IMR-90 (cell line): ENCODE data around the gene AQP7. TPM values are rescaled to one million over a fixed set of nuclear protein-coding genes. Genes with fewer than 3 reads are reported as not detected.

Experiments used
- ATAC-seq: fragments of 200-7000 bp; cut with Tn5 transposase; 2 replicates; pipeline ENCODE4 v1.9.1; 2020; ENCODE audit warnings: low read depth, mild to moderate bottlenecking, moderate library complexity
- BruUV-seq: library from RNA; stranded (reverse); fragments of 400-500 nt; replicated peaks from 2 replicates; lab custom pipeline; 2021; lab: Mats Ljungman, UMichigan
- CTCF ChIA-PET: fragments of 300-600 bp; formaldehyde crosslinking; extraction: SDS; loops from one replicate; lab custom pipeline; 2021; ENCODE audit warnings: antibody characterized with exemption; lab: Yijun Ruan, JAX
- POLR2A ChIA-PET: fragments of 300-600 bp; sonication (Branson Sonifier 250); formaldehyde crosslinking; loops from one replicate; lab custom pipeline; 2022; ENCODE audit warnings: antibody characterized with exemption; ENCODE audit not compliant: unreplicated experiment; lab: Charles Lee
- DNase-seq: peaks from one replicate; pipeline ENCODE4 v3.0.0; 2013
- H2AFZ ChIP-seq: replicated peaks from 2 replicates; pipeline ENCODE3; 2013; ENCODE audit warnings: low read length, mild to moderate bottlenecking; ENCODE audit not compliant: poor library complexity
- H2AK5ac ChIP-seq: 2 replicates; pipeline ENCODE4 v1.6.1; 2013; ENCODE audit warnings: low read depth, low read length, inconsistent platforms
- H2AK9ac ChIP-seq: replicated peaks from 2 replicates; pipeline ENCODE3; 2013; ENCODE audit warnings: mild to moderate bottlenecking, low read depth, low read length, moderate library complexity; ENCODE audit not compliant: poor library complexity
- H2BK120ac ChIP-seq: 2 replicates; pipeline ENCODE4 v1.6.1; 2013; ENCODE audit warnings: low read depth, low read length, inconsistent platforms
- H2BK15ac ChIP-seq: 3 replicates; pipeline ENCODE4 v1.6.1; 2013; ENCODE audit warnings: low read depth, low read length, inconsistent platforms
- H2BK20ac ChIP-seq: 2 replicates; pipeline ENCODE4 v1.6.1; 2013; ENCODE audit warnings: low read depth, mild to moderate bottlenecking, inconsistent platforms, low read length, moderate library complexity
- H2BK5ac ChIP-seq: 2 replicates; pipeline ENCODE4 v1.6.1; 2013; ENCODE audit warnings: mild to moderate bottlenecking, low read depth, low read length, inconsistent platforms; ENCODE audit not compliant: poor library complexity, severe bottlenecking
- H3K14ac ChIP-seq: replicated peaks from 2 replicates; pipeline ENCODE4 v1.6.1; 2013; ENCODE audit warnings: low read depth, low read length, inconsistent platforms
- H3K18ac ChIP-seq: 2 replicates; pipeline ENCODE4 v1.6.1; 2013; ENCODE audit warnings: low read depth, low read length, control low read depth
- H3K23ac ChIP-seq: 2 replicates; pipeline ENCODE4 v1.6.1; 2013; ENCODE audit warnings: low read depth, low read length, inconsistent platforms
- H3K27ac ChIP-seq: 2 replicates; pipeline ENCODE4 v1.5.1; 2013; ENCODE audit warnings: mild to moderate bottlenecking, control low read depth, low read length; ENCODE audit not compliant: insufficient read depth
- H3K27me3 ChIP-seq: 2 replicates; pipeline ENCODE4 v1.6.1; 2013; ENCODE audit warnings: low read length; ENCODE audit not compliant: control insufficient read depth, insufficient read depth
- H3K36me3 ChIP-seq: 2 replicates; pipeline ENCODE4 v1.6.1; 2013; ENCODE audit warnings: low read length, mixed read lengths; ENCODE audit not compliant: control insufficient read depth, insufficient read depth
- H3K4ac ChIP-seq: 2 replicates; pipeline ENCODE4 v1.6.1; 2013; ENCODE audit warnings: low read depth, low read length, inconsistent platforms
- H3K4me1 ChIP-seq: 2 replicates; pipeline ENCODE4 v1.6.1; 2013; ENCODE audit warnings: low read length, mixed read lengths; ENCODE audit not compliant: control insufficient read depth, insufficient read depth
- H3K4me2 ChIP-seq: 2 replicates; pipeline ENCODE4 v1.6.1; 2013; ENCODE audit warnings: low read depth, mild to moderate bottlenecking, control low read depth, low read length, moderate library complexity
- H3K4me3 ChIP-seq: 2 replicates; pipeline ENCODE4 v1.5.1; 2013; ENCODE audit warnings: low read depth, mild to moderate bottlenecking, control low read depth, low read length, moderate library complexity; ENCODE audit not compliant: insufficient read depth
- H3K56ac ChIP-seq: 2 replicates; pipeline ENCODE4 v1.6.1; 2013; ENCODE audit warnings: low read length, inconsistent platforms; ENCODE audit not compliant: insufficient read depth; ENCODE audit errors: extremely low read depth
- H3K79me1 ChIP-seq, 2 experiments: 2 replicates each; pipeline ENCODE4 v1.6.1; 2013; ENCODE audit warnings: low read length in 2 of 2, inconsistent platforms in 1 of 2, low read depth in 1 of 2
- H3K9ac ChIP-seq: 2 replicates; pipeline ENCODE4 v1.6.1; 2013; ENCODE audit warnings: low read depth, low read length, control low read depth
- H3K9me1 ChIP-seq: 2 replicates; pipeline ENCODE4 v1.6.1; 2013; ENCODE audit warnings: low read length, inconsistent platforms; ENCODE audit not compliant: insufficient read depth
- H3K9me3 ChIP-seq: 2 replicates; pipeline ENCODE4 v1.6.1; 2013; ENCODE audit warnings: low read length; ENCODE audit not compliant: control insufficient read depth, insufficient read depth
- H4K20me1 ChIP-seq: 2 replicates; pipeline ENCODE4 v1.6.1; 2013; ENCODE audit warnings: low read length, inconsistent platforms; ENCODE audit not compliant: insufficient read depth
- H4K5ac ChIP-seq: 2 replicates; pipeline ENCODE4 v1.6.1; 2013; ENCODE audit warnings: mild to moderate bottlenecking, low read depth, low read length, control low read depth
- H4K8ac ChIP-seq, 2 experiments: 2 replicates each; pipeline ENCODE4 v1.6.1; 2013; ENCODE audit warnings: low read depth in 2 of 2, low read length in 2 of 2, control low read depth in 1 of 2, inconsistent platforms in 1 of 2
- H4K91ac ChIP-seq: 2 replicates; pipeline ENCODE4 v1.6.1; 2013; ENCODE audit warnings: low read depth, low read length, inconsistent platforms; ENCODE audit not compliant: insufficient read depth
- MAZ ChIP-seq: IDR thresholded peaks from 2 replicates; pipeline ENCODE4 v1.6.1; 2012; ENCODE audit warnings: low read depth, mild to moderate bottlenecking, low read length, improper control_type of control experiment, moderate library complexity, borderline replicate concordance
- RCOR1 ChIP-seq: IDR thresholded peaks from 2 replicates; pipeline ENCODE4 v1.6.1; 2012; ENCODE audit warnings: mild to moderate bottlenecking, low read length, improper control_type of control experiment; ENCODE audit not compliant: insufficient replicate concordance
- USF2 ChIP-seq: fragments of 150-350 bp; IDR thresholded peaks from 2 replicates; pipeline ENCODE4 v1.6.1; 2017; ENCODE audit warnings: mild to moderate bottlenecking, antibody characterized with exemption, low read length, low read depth
- WGBS, 2 experiments: methylation state at CpG; one replicate each; pipeline versions ENCODE4 v1.1.5 to v1.1.7; 2013; ENCODE audit warnings: missing lambda C conversion rate in 2 of 2; ENCODE audit not compliant: insufficient read length in 1 of 2; ENCODE audit errors: extremely low coverage in 2 of 2; 5-methylcytosine and 5-hydroxymethylcytosine counted together
- dilution Hi-C: fragments of 300-500 bp; cut with HindIII; formaldehyde crosslinking; loops from one replicate; pipeline ENCODE4 v1.14.3; 2018; ENCODE audit warnings: low sequenced_read_pairs; ENCODE audit not compliant: unreplicated experiment
- in situ Hi-C: fragments of 300-500 bp; cut with MboI; formaldehyde crosslinking; loops from 3 replicates; pipeline ENCODE4 v1.14.3; 2019; ENCODE audit warnings: low sequenced_read_pairs, inconsistent platforms, mixed read lengths
- intact Hi-C: fragments of 100-400 bp; cut with micrococcal nuclease; formaldehyde crosslinking; loops from 2 replicates; pipeline ENCODE4 v1.10.0; 2022
- polyA plus RNA-seq, 3 experiments: library from polyadenylated mRNA; depleted of rRNA; stranded (reverse); fragments of >200 nt; gene quantifications; 2 replicates each; pipeline ENCODE4 v1.2.3, GENCODE V29; 2012; ENCODE audit warnings: low replicate concordance in 1 of 3
- total RNA-seq: library from RNA; depleted of rRNA; stranded (reverse); fragments of >200 nt; gene quantifications from 2 replicates; pipeline ENCODE4 v1.2.3, GENCODE V29; 2012

The AQP7 gene
- total and polyA plus RNA-seq, 2 of the 4 experiments (the other 2 are of a cell fraction): 0.07 TPM; not detected in 1

GRCh38 chr9:33377089-33377715 lies 25.2 kb downstream of the AQP7 start:
- H4K91ac ChIP-seq: no peak overlapping the region
- intact Hi-C loops: no loop called here
- no peak overlapping the region for H3K18ac ChIP-seq
- 0 out of 2 replicates have a peak overlapping the region, but pooled peaks have one; percentile 15 for H2AK5ac ChIP-seq
- ChIA-PET CTCF (no interaction called here), POLR2A (no interaction called here)
- in situ Hi-C loops: no loop called here
- no peaks in the 10 kb centered on the region for H3K27me3 ChIP-seq
- no peak overlapping the region for H2AK9ac ChIP-seq
- H3K14ac ChIP-seq: no peak overlapping the region
- no TSS peak for BruUV-seq
- TF ChIP-seq MAZ (no peak), USF2 (no peak), RCOR1 (no peak)
- no peak overlapping the region for H3K23ac ChIP-seq
- ATAC-seq: no peak
- no peak overlapping the region for H2AFZ ChIP-seq
- dilution Hi-C loops: no loop called here
- no peaks in the 10 kb centered on the region for H3K79me1 ChIP-seq
- no peak overlapping the region for H2BK120ac ChIP-seq
- H3K9me3 ChIP-seq: no peaks in the 10 kb centered on the region
- H3K4me2 ChIP-seq: no peak overlapping the region
- no peak overlapping the region for H3K4ac ChIP-seq
- H3K36me3 ChIP-seq: peaks cover 2% of the 10 kb centered on the region; the same call in 1 of the 2 replicates
- H4K5ac ChIP-seq: no peak overlapping the region; the same call in 1 of the 2 replicates
- no peak overlapping the region for H3K56ac ChIP-seq
- H3K27ac ChIP-seq: no peak overlapping the region
- H3K9ac ChIP-seq: no peak overlapping the region
- WGBS, 2 experiments: 92% methylated on average over 5 of the region's 12 CpGs; no CpG with 5 or more reads in 1 of the 2 experiments
- H2BK5ac ChIP-seq: no peak overlapping the region
- H2BK15ac ChIP-seq: no peak overlapping the region
- no peak for DNase-seq
- H4K8ac ChIP-seq: no peak overlapping the region
- H3K4me3 ChIP-seq: no peak overlapping the region
- no peaks in the 10 kb centered on the region for H4K20me1 ChIP-seq
- 0 out of 2 replicates have a peak, but pooled peaks cover 2% of the 10 kb centered on the region for H3K4me1 ChIP-seq
- no peak overlapping the region for H2BK20ac ChIP-seq
- H3K9me1 ChIP-seq: no peaks in the 10 kb centered on the region
